Germinal center (tissue), 1 donor: ENCODE data around the gene RIOK3.

Source experiments
- DNase-seq: peaks from one replicate; pipeline ENCODE4 v3.0.0; 2012; ENCODE audit warnings: mixed read lengths, low spot score

RIOK3 gene

DNA sequence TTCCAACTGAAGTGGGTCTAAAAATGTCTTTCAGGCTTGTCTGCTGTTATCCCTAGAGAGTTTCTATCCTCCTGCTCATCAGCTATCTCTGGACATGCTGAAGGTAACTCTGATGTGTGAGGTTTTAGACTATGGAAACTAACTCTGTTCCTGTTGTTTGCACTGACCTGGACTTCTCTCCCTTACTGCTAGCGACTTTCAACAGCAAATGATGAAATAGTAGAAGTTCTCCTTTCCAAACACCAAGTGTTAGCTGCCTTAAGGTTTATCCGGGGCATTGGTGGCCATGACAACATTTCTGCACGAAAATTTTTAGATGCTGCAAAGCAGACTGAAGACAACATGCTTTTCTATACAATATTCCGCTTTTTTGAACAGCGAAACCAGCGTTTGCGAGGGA, 77.1 kb downstream of the RIOK3 start:
- no peak for DNase-seq

DNA sequence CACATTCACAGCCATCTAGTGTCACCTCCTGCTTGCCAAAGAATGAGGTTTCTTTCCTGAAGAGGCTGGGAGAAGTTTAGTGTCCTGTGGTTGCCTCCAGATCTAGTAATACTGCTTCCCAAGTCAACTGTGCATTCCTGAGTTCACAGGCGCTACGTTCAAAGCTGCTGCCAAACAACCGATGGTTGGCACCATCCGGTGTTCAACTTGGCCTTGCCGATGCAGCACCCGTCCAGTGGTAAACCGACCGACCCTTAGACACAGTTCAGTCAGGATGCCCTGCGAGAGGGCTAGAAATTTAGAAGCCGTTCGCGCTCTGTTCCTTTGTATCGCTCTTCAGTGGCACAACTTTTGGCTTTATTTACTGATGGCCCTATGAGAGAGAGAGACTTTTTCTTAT, 78.8 kb downstream of the RIOK3 start:
- DNase-seq: no peak
